B cell (primary cell): ENCODE data around the gene SLA2. TPM values are rescaled to one million over a fixed set of nuclear protein-coding genes. Genes with fewer than 3 reads are reported as not detected.

Experiments
- ATAC-seq: fragments of 200-7000 bp; cut with Tn5 transposase; one replicate; pipeline ENCODE4 v1.10.0; 2021; ENCODE audit warnings: low read depth, mild to moderate bottlenecking, moderate number of reproducible peaks, moderate library complexity
- CTCF ChIA-PET: fragments of 350-600 bp; sonication (Branson Sonifier 250); formaldehyde crosslinking; loops from one replicate; lab custom pipeline; 2021; ENCODE audit warnings: antibody characterized with exemption, inconsistent platforms; lab: Charles Lee
- POLR2A ChIA-PET: fragments of 350-600 bp; sonication (Branson Sonifier 250); formaldehyde crosslinking; loops from one replicate; lab custom pipeline; 2021; ENCODE audit warnings: antibody characterized with exemption; lab: Charles Lee
- DNase-seq: peaks from one replicate; pipeline ENCODE4 v3.0.0; 2013
- H2AFZ ChIP-seq: 2 replicates; pipeline ENCODE4 v1.6.1; 2012; ENCODE audit warnings: mild to moderate bottlenecking, low read depth, low read length; ENCODE audit not compliant: insufficient read depth, poor library complexity, severe bottlenecking
- H3K27ac ChIP-seq, 2 donors: 1 replicate in 1 of 2; 2 replicates in 1 of 2; pipeline ENCODE4 v1.5.1; 2012 to 2013; ENCODE audit warnings: low read length in 2 of 2, mild to moderate bottlenecking in 2 of 2, moderate library complexity in 1 of 2
- H3K27me3 ChIP-seq, 4 experiments: fragments of 200-600 bp in 1 of 4; sonication (generic) in 1 of 4; replicated peaks in 1 of 4; 1 replicate in 2 of 4; 2 replicates in 2 of 4; pipeline versions ENCODE4 v1.6.1 to v1.7.0; 2013 to 2016; ENCODE audit warnings: low read length in 3 of 4, mild to moderate bottlenecking in 2 of 4, mixed read lengths in 1 of 4, moderate library complexity in 1 of 4; ENCODE audit not compliant: insufficient read depth in 4 of 4, control insufficient read depth in 3 of 4; ENCODE audit errors: control extremely low read depth in 1 of 4
- H3K36me3 ChIP-seq, 2 experiments: replicated peaks in 1 of 2; 1 replicate in 1 of 2; 2 replicates in 1 of 2; pipeline versions ENCODE4 v1.6.1 to v1.7.1; 2013; ENCODE audit warnings: low read length in 1 of 2; ENCODE audit not compliant: insufficient read depth in 2 of 2, control insufficient read depth in 1 of 2; ENCODE audit errors: control extremely low read depth in 1 of 2, extremely low read depth in 1 of 2
- H3K4me1 ChIP-seq, 2 donors: fragments of 200-600 bp in 1 of 2; sonication (generic) in 1 of 2; 1 replicate in 1 of 2; 2 replicates in 1 of 2; pipeline versions ENCODE4 v1.5.1 to v1.6.1; 2013 to 2017; ENCODE audit warnings: low read length in 2 of 2; ENCODE audit not compliant: control insufficient read depth in 2 of 2, insufficient read depth in 2 of 2
- H3K4me2 ChIP-seq: replicated peaks from 2 replicates; pipeline ENCODE3; 2012; ENCODE audit warnings: mild to moderate bottlenecking, low read depth, low read length; ENCODE audit not compliant: poor library complexity, severe bottlenecking
- H3K4me3 ChIP-seq, 5 experiments: fragments of 200-600 bp in 1 of 5; sonication (generic) in 1 of 5; 1 replicate in 3 of 5; 2 replicates in 2 of 5; pipeline versions ENCODE4 v1.5.1 to v1.7.0; 2011 to 2016; ENCODE audit warnings: low read length in 4 of 5, mild to moderate bottlenecking in 4 of 5, low read depth in 2 of 5, control low read depth in 1 of 5, moderate library complexity in 1 of 5; ENCODE audit not compliant: insufficient read depth in 1 of 5; ENCODE audit errors: control extremely low read depth in 1 of 5, extremely low read depth in 1 of 5
- H3K79me2 ChIP-seq: fragments of 200-600 bp; sonication (generic); one replicate; pipeline ENCODE4 v1.6.0; 2016; ENCODE audit warnings: low read length; ENCODE audit not compliant: control insufficient read depth, insufficient read depth
- H3K9ac ChIP-seq: fragments of 200-600 bp; sonication (generic); 2 replicates; pipeline ENCODE4 v1.6.1; 2017; ENCODE audit warnings: mild to moderate bottlenecking, low read length, moderate library complexity
- H3K9me3 ChIP-seq, 3 donors: one replicate each; pipeline versions ENCODE4 v1.6.1 to v1.7.1; 2013; ENCODE audit warnings: low read length in 2 of 3; ENCODE audit not compliant: control insufficient read depth in 2 of 3, insufficient read depth in 1 of 3; ENCODE audit errors: control extremely low read depth in 1 of 3
- H4K20me1 ChIP-seq: 2 replicates; pipeline ENCODE4 v1.6.0; 2012; ENCODE audit warnings: mild to moderate bottlenecking, low read length; ENCODE audit not compliant: insufficient read depth, control insufficient read depth, poor library complexity, severe bottlenecking
- H3K27ac Mint-ChIP-seq: one replicate; pipeline ENCODE4 v1.8.0; 2021; ENCODE audit warnings: mixed read lengths
- H3K27me3 Mint-ChIP-seq: one replicate; pipeline ENCODE4 v1.8.0; 2021; ENCODE audit warnings: mixed read lengths
- H3K4me1 Mint-ChIP-seq: one replicate; pipeline ENCODE4 v1.8.0; 2021; ENCODE audit warnings: mixed read lengths
- H3K4me3 Mint-ChIP-seq: one replicate; pipeline ENCODE4 v1.8.0; 2021; ENCODE audit warnings: mixed read lengths
- H3K9me3 Mint-ChIP-seq: one replicate; pipeline ENCODE4 v1.8.0; 2022; ENCODE audit warnings: mixed read lengths; ENCODE audit not compliant: insufficient read depth
- CTCF ChIP-seq: fragments of 200-600 bp; IDR thresholded peaks from one replicate; pipeline ENCODE4 v1.8.0; 2022; ENCODE audit warnings: antibody characterized with exemption, mild to moderate bottlenecking
- EZH2 ChIP-seq: IDR thresholded peaks from 2 replicates; pipeline ENCODE4 v1.6.1; 2012; ENCODE audit warnings: borderline replicate concordance, low read depth, mild to moderate bottlenecking, moderate library complexity, low read length; ENCODE audit not compliant: insufficient read depth, poor library complexity, severe bottlenecking
- WGBS: methylation state at CpG from one replicate; pipeline ENCODE4 v1.1.5; 2013; ENCODE audit warnings: missing lambda C conversion rate; ENCODE audit not compliant: insufficient coverage; 5-methylcytosine and 5-hydroxymethylcytosine counted together
- intact Hi-C: fragments of 100-400 bp; cut with micrococcal nuclease; formaldehyde crosslinking; loops from one replicate; pipeline ENCODE4 v1.10.0; 2022
- polyA plus RNA-seq: library from polyadenylated mRNA; depleted of rRNA; stranded (reverse); fragments of >200 nt; gene quantifications from 2 replicates; pipeline ENCODE4 v1.2.3, GENCODE V29; 2012
- total RNA-seq, 2 donors: library from RNA; stranded (reverse); fragments of 120-200 nt in 1 of 2; gene quantifications; 1 replicate in 1 of 2; 2 replicates in 1 of 2; pipeline versions ENCODE4 v1.2.3 to v1.2.4, GENCODE V29; 2013 to 2022

The SLA2 gene
- total and polyA plus RNA-seq, 2 donors (not counting 1 experiment from before 2014, with no cell fraction given): 0.73 to 0.76 TPM

- no peak for ATAC-seq
- ChIA-PET CTCF (interaction anchor here (0.7 kb wide), 1 partner anchor 16 kb away, joined by 3 read pairs; no protein-coding TSS in a partner anchor), POLR2A (interaction anchor here (1.4 kb wide), 1 partner anchor 9 kb away, joined by 4 read pairs; no protein-coding TSS in a partner anchor)
- no peak for TF ChIP-seq CTCF
- no peak for TF ChIP-seq EZH2
- H3K27me3 ChIP-seq: no peaks in the 10 kb centered on the region
- no peaks in the 10 kb centered on the region for H3K9me3 ChIP-seq
- no peak overlapping the region for H3K9ac ChIP-seq
- peaks cover 71% of the 10 kb centered on the region for H4K20me1 ChIP-seq
- Mint-ChIP-seq H3K27me3 (no peaks in the 10 kb centered on the region), H3K4me1 (peaks cover 24% of the 10 kb centered on the region), H3K9me3 (no peaks in the 10 kb centered on the region), H3K4me3 (no peak overlapping the region), H3K27ac (peak overlapping the region; percentile 38)
- no peak overlapping the region for H3K27ac ChIP-seq
- peaks cover 2 to 60% of the 10 kb centered on the region in 2 experiments for H3K36me3 ChIP-seq
- H3K4me1 ChIP-seq: peaks cover 13 to 15% of the 10 kb centered on the region in 2 donors
- no peak overlapping the region for H3K4me3 ChIP-seq
- H3K4me2 ChIP-seq: no peak overlapping the region
- peaks cover 77% of the 10 kb centered on the region for H3K79me2 ChIP-seq
- H2AFZ ChIP-seq: no peak overlapping the region
- no peak for DNase-seq
- WGBS: 100% methylated on average over 1 of the region's 2 CpGs
- intact Hi-C loops: no loop called here
These were observed 65.9 kb downstream of the SLA2 start for GRCh38 chr20:36579996-36580545.

DNA sequence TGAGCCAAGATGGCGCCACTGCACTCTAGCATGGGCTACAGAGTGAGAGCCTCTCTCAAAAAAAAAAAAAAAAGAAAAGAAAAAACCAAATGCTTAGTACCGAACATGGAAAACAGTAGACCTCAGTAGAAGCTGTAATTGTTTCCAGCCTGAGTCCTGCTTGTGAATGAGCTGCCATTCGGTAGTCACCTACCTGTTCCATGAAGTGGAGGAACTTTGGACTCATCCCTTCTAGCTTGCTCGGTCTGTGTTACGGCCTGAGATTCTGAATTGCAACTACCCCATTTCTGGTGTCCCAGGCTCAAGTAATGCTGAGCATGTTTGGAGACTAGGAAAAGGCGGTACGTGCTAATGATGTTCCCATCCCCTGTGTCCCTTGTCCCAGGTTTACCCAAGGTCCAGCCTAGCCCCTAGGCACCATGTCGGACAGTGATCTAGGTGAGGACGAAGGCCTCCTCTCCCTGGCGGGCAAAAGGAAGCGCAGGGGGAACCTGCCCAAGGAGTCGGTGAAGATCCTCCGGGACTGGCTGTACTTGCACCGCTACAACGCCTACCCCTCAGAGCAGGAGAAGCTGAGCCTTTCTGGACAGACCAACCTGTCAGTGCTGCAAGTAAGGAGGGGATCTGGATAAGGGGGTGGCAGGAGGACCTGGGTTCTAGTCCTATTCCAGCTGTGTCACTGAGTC, 67.5 kb downstream of the SLA2 start:
- H3K4me1 Mint-ChIP-seq: peaks cover 26% of the 10 kb centered on the region
- Histone ChIP-seq H3K9ac (no peak overlapping the region), H3K4me3 (no peak overlapping the region), H3K9me3 (no peaks in the 10 kb centered on the region), H2AFZ (no peak overlapping the region), H3K27me3 (no peaks in the 10 kb centered on the region), H3K4me2 (no peak overlapping the region), H3K36me3 (peaks cover 2 to 48% of the 10 kb centered on the region in 2 experiments), H3K4me1 (peaks cover 13 to 18% of the 10 kb centered on the region in 2 donors), H3K79me2 (peaks cover 82% of the 10 kb centered on the region), H4K20me1 (peaks cover 71% of the 10 kb centered on the region), H3K27ac (no peak overlapping the region)
- H3K27ac Mint-ChIP-seq: peak overlapping the region; percentile 3
- intact Hi-C loops: no loop called here
- no peaks in the 10 kb centered on the region for H3K9me3 Mint-ChIP-seq
- ChIA-PET POLR2A (interaction anchor here (1.2 kb wide), 1 partner anchor 26 kb away, joined by 3 read pairs; no protein-coding TSS in a partner anchor), CTCF (interaction anchor here (0.9 kb wide), 1 partner anchor 16 kb away, joined by 3 read pairs; no protein-coding TSS in a partner anchor)
- H3K27me3 Mint-ChIP-seq: no peaks in the 10 kb centered on the region
- DNase-seq (peak; percentile 14), ATAC-seq (no peak)
- TF ChIP-seq CTCF (no peak), EZH2 (no peak)
- WGBS: 98% methylated on average over 14 of the region's 15 CpGs
- no peak overlapping the region for H3K4me3 Mint-ChIP-seq
